CD4-positive, alpha-beta memory T cell (primary cell): ENCODE data around the gene ADAM15. TPM values are rescaled to one million over a fixed set of nuclear protein-coding genes. Genes with fewer than 3 reads are reported as not detected.

Experiments
- CTCF ChIA-PET: fragments of 350-600 bp; sonication (Branson Sonifier 250); formaldehyde crosslinking; loops from one replicate; lab custom pipeline; 2021; ENCODE audit warnings: inconsistent platforms; ENCODE audit not compliant: partially characterized antibody; lab: Charles Lee
- POLR2A ChIA-PET: fragments of 350-600 bp; sonication (Branson Sonifier 250); formaldehyde crosslinking; loops from one replicate; lab custom pipeline; 2021; ENCODE audit not compliant: partially characterized antibody; lab: Charles Lee
- DNase-seq, 5 donors: peaks; one replicate each; pipeline versions ENCODE4 v3.0.0 to v3.0.0-alpha.2; 2020 to 2022; ENCODE audit warnings: mixed read lengths in 1 of 5
- H3K27ac ChIP-seq: one replicate; pipeline ENCODE4 v1.7.0; 2013; ENCODE audit warnings: low read depth, low read length
- H3K27me3 ChIP-seq: 2 replicates; pipeline ENCODE4 v1.7.0; 2013; ENCODE audit warnings: mild to moderate bottlenecking, low read length, moderate library complexity; ENCODE audit not compliant: insufficient read depth
- H3K36me3 ChIP-seq: 2 replicates; pipeline ENCODE4 v1.7.0; 2013; ENCODE audit warnings: mild to moderate bottlenecking, low read length, moderate library complexity; ENCODE audit not compliant: insufficient read depth
- H3K4me1 ChIP-seq: 2 replicates; pipeline ENCODE4 v1.7.0; 2013; ENCODE audit warnings: mild to moderate bottlenecking, low read length, moderate library complexity; ENCODE audit not compliant: insufficient read depth
- H3K4me3 ChIP-seq, 2 donors: one replicate each; pipeline ENCODE4 v1.7.0; 2013; ENCODE audit warnings: low read length in 2 of 2, mild to moderate bottlenecking in 1 of 2
- H3K9me3 ChIP-seq, 2 donors: one replicate each; pipeline ENCODE4 v1.7.0; 2013; ENCODE audit warnings: low read length in 2 of 2, control low read depth in 1 of 2; ENCODE audit not compliant: control insufficient read depth in 1 of 2
- H3K27ac Mint-ChIP-seq, 7 donors: one replicate each; pipeline ENCODE4 v1.8.0; 2020 to 2021; ENCODE audit warnings: mixed read lengths in 7 of 7, mild to moderate bottlenecking in 6 of 7, inconsistent platforms in 3 of 7, moderate library complexity in 3 of 7
- H3K27me3 Mint-ChIP-seq, 2 donors: one replicate each; pipeline ENCODE4 v1.8.0; 2020 to 2021; ENCODE audit warnings: mixed read lengths in 2 of 2
- H3K36me3 Mint-ChIP-seq, 2 donors: one replicate each; pipeline ENCODE4 v1.8.0; 2020 to 2021; ENCODE audit warnings: mixed read lengths in 2 of 2, inconsistent platforms in 1 of 2, mild to moderate bottlenecking in 1 of 2
- H3K4me1 Mint-ChIP-seq, 4 donors: one replicate each; pipeline ENCODE4 v1.8.0; 2020 to 2021; ENCODE audit warnings: mixed read lengths in 4 of 4, mild to moderate bottlenecking in 1 of 4
- H3K4me3 Mint-ChIP-seq, 8 donors: one replicate each; pipeline ENCODE4 v1.8.0; 2020 to 2021; ENCODE audit warnings: mixed read lengths in 8 of 8, mild to moderate bottlenecking in 7 of 8, moderate library complexity in 6 of 8, inconsistent platforms in 3 of 8
- H3K9me3 Mint-ChIP-seq, 8 donors: one replicate each; pipeline ENCODE4 v1.8.0; 2020 to 2021; ENCODE audit warnings: mixed read lengths in 8 of 8, mild to moderate bottlenecking in 5 of 8, inconsistent platforms in 3 of 8, moderate library complexity in 1 of 8
- intact Hi-C: fragments of 100-400 bp; cut with micrococcal nuclease; formaldehyde crosslinking; loops from one replicate; pipeline ENCODE4 v1.15.1; 2023
- polyA plus RNA-seq, 2 donors: library from polyadenylated mRNA; unstranded; fragments of 300-500 nt; fragmentation: Illumina TruSeq; gene quantifications; one replicate each; pipeline ENCODE4 v1.2.3, GENCODE V29; 2021
- total RNA-seq, 2 experiments: library from RNA; stranded (reverse); gene quantifications; one replicate each; pipeline ENCODE4 v1.2.3, GENCODE V29; 2021

ADAM15 gene
- total and polyA plus RNA-seq, 4 experiments from 2014 or later: 14.8 to 39.8 (median 25.9) TPM

DNA sequence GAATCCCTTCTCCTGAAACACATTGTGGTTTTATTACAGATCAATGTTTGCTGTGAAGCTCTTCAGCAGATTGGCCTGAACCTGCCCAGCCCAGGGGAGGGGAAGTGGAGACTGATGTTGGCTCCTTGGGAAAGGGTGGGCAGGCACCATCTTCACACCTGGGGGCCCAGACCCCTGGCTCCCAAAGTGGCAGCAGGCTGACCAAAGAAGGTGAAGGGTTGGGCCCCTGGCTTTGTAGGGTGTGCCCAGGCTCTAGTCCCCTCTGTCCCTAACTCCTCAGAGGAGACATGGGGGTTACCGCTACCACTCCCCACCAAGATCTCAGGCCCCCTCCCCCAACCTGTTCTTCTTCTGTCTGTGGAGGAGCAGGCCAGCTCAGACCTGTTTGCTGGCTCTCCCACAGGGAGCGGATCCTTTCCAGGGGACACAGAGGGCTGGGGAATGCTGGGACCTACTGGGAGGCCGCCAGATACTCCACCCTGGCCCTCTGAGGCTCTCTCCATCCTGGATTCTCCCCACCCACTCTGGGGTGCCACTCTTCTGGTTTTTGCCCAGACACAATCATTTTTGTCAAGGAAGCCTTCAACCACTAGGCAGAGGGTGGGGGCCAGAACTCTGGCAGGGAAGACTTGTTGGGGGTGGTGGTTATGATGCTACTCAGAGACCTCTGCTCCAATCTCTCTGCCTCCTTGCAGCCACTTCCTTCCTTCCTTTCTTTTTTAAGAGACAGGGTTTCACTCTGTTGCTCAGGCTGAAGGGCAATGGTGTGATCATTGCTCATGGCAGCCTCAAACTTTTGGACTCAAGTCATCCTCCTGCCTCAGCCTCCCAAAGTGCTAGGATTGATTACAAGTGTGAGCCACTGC, 22.5 kb downstream of the ADAM15 start:
- no peaks in the 10 kb centered on the region for H3K9me3 ChIP-seq
- H3K27me3 ChIP-seq: no peaks in the 10 kb centered on the region
- peak overlapping the region in 3 of 7 donors; percentile 48 to 52 (median 50) for H3K27ac Mint-ChIP-seq
- H3K4me3 ChIP-seq: no peak overlapping the region
- H3K36me3 Mint-ChIP-seq: peaks cover 4 to 5% of the 10 kb centered on the region in 2 donors
- peaks cover 14 to 61% (median 33%) of the 10 kb centered on the region in 4 donors for H3K4me1 Mint-ChIP-seq
- ChIA-PET CTCF (interaction anchor here (2.6 to 4.2 kb wide), 2 partner anchors 12 to 29 kb away, joined by 10 to 26 read pairs; no protein-coding TSS in a partner anchor), POLR2A (interaction anchor here (1.3 to 3.9 kb wide), 3 partner anchors 9 to 12 kb away, joined by 3 to 19 read pairs (median 12); partner anchors contain the start of gene EFNA4)
- intact Hi-C loops: no loop called here
- no peaks in the 10 kb centered on the region for H3K27me3 Mint-ChIP-seq
- peak overlapping the region in 2 of 8 donors; percentile 20 to 54 for H3K4me3 Mint-ChIP-seq
- peak in 1 of 5 donors; percentile 26 for DNase-seq
- H3K36me3 ChIP-seq: no peaks in the 10 kb centered on the region
- H3K9me3 Mint-ChIP-seq: no peaks in the 10 kb centered on the region
- H3K27ac ChIP-seq: no peak overlapping the region
- H3K4me1 ChIP-seq: peaks cover 36% of the 10 kb centered on the region

DNA sequence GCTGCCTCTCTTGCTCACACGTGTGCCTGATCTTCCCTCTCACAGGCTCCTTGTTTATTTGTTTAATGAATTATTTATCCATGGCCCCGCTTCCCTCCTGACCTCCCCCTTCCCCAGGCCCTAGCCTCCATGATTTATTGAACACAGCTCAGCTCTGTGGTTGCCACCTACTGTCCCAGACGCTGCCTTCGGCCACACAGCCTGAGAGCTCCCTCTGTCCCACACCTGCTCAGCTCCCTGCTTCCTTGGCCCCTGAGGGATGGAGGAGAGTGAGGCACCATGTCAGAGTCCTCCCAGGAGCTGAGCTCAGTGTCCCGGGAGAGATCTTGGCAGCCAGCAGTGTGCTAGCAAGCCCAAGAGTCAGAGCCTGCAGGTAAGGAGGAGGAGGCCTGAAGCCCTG, 24.4 kb downstream of the ADAM15 start:
- H3K36me3 Mint-ChIP-seq: no peaks in the 10 kb centered on the region
- peaks cover 22 to 64% (median 40%) of the 10 kb centered on the region in 4 donors for H3K4me1 Mint-ChIP-seq
- Histone ChIP-seq H3K27ac (no peak overlapping the region), H3K4me3 (no peak overlapping the region), H3K36me3 (no peaks in the 10 kb centered on the region), H3K27me3 (no peaks in the 10 kb centered on the region), H3K4me1 (peaks cover 45% of the 10 kb centered on the region), H3K9me3 (no peaks in the 10 kb centered on the region)
- peaks cover 0 to 5% of the 10 kb centered on the region in 2 donors for H3K27me3 Mint-ChIP-seq
- H3K9me3 Mint-ChIP-seq: no peaks in the 10 kb centered on the region
- H3K4me3 Mint-ChIP-seq: no peak overlapping the region
- intact Hi-C loops: no loop called here
- H3K27ac Mint-ChIP-seq: peak overlapping the region in 1 of 7 donors; percentile 71
- POLR2A ChIA-PET: interaction anchor here (0.7 kb wide), 1 partner anchor 11 kb away, joined by 4 read pairs; no protein-coding TSS in a partner anchor
- CTCF ChIA-PET: interaction anchor here (1.0 to 4.2 kb wide), 7 partner anchors 10 to 93 kb away, joined by 3 to 26 read pairs (median 5); no protein-coding TSS in a partner anchor
- no peak for DNase-seq

DNA sequence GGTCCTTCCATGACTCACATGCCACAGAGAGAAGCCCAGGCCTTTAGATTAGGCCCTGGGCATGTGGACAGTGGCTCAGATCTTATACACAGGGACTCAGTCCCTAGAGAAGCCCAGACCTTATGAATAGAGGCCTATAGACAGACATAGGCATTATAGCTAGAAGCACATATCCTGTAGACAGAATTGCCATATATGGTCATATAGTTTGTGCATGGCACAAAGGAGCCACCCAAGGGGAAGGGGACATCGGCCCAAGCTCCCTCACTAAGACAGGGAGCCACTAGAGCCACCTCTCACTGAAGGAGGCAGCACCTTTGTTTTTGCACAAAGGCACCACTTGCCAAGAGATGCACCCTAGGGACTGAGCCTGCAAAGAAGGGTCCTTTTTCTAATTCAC, 25.3 kb downstream of the ADAM15 start:
- no peaks in the 10 kb centered on the region for H3K9me3 Mint-ChIP-seq
- Histone ChIP-seq H3K4me1 (peaks cover 46% of the 10 kb centered on the region), H3K27ac (no peak overlapping the region), H3K4me3 (no peak overlapping the region), H3K27me3 (peaks cover 4% of the 10 kb centered on the region), H3K36me3 (no peaks in the 10 kb centered on the region), H3K9me3 (no peaks in the 10 kb centered on the region)
- H3K27me3 Mint-ChIP-seq: peaks cover 3 to 10% of the 10 kb centered on the region in 2 donors
- H3K27ac Mint-ChIP-seq: peak overlapping the region in 2 of 7 donors; percentile 2 to 76
- H3K4me1 Mint-ChIP-seq: peaks cover 25 to 64% (median 42%) of the 10 kb centered on the region in 4 donors
- intact Hi-C loops: no loop called here
- ChIA-PET POLR2A (interaction anchor here (1.5 kb wide), 1 partner anchor 12 kb away, joined by 3 read pairs; the partner anchor contains the start of gene EFNA4), CTCF (interaction anchor here (1.0 to 4.2 kb wide), 5 partner anchors 9 to 92 kb away, joined by 3 to 26 read pairs (median 5); no protein-coding TSS in a partner anchor)
- no peak for DNase-seq
- H3K4me3 Mint-ChIP-seq: peak overlapping the region in 1 of 8 donors; percentile 52
- no peaks in the 10 kb centered on the region for H3K36me3 Mint-ChIP-seq

DNA sequence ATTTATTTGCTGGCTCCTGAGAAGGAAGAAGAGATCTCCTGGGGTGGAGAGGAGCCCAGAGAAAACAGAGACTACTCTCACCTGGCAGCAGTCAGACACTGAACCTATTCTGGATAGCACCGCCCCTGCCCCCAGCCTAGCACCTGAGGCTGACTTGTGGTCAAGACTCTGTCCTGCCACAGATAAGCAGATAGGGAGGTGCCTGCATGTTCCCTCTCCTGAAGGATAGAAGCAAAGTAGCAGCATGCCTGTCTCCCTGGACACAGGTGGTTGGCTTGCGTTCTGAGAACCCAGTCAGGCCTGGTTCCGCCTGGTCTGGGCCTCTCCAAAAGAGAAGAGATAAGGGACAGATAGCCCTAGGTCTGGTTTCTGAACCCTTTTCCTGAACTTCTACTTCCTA, 26.2 kb downstream of the ADAM15 start:
- peaks cover 27 to 63% (median 42%) of the 10 kb centered on the region in 4 donors for H3K4me1 Mint-ChIP-seq
- peaks cover 49% of the 10 kb centered on the region for H3K4me1 ChIP-seq
- intact Hi-C loops: no loop called here
- peak overlapping the region in 4 of 7 donors; percentile 4 to 76 (median 18) for H3K27ac Mint-ChIP-seq
- H3K27me3 Mint-ChIP-seq: peaks cover 7 to 16% of the 10 kb centered on the region in 2 donors
- H3K27me3 ChIP-seq: peaks cover 12% of the 10 kb centered on the region
- H3K4me3 ChIP-seq: no peak overlapping the region
- no peaks in the 10 kb centered on the region for H3K9me3 Mint-ChIP-seq
- ChIA-PET CTCF (interaction anchor here (1.5 to 2.4 kb wide), 2 partner anchors 14 to 15 kb away, joined by 5 to 10 read pairs; partner anchors contain the start of gene EFNA4), POLR2A (interaction anchor here (1.5 kb wide), 1 partner anchor 13 kb away, joined by 3 read pairs; the partner anchor contains the start of gene EFNA4)
- no peaks in the 10 kb centered on the region for H3K9me3 ChIP-seq
- peak overlapping the region in 4 of 8 donors; percentile 18 to 52 (median 34) for H3K4me3 Mint-ChIP-seq
- no peak overlapping the region for H3K27ac ChIP-seq
- H3K36me3 ChIP-seq: no peaks in the 10 kb centered on the region
- H3K36me3 Mint-ChIP-seq: no peaks in the 10 kb centered on the region
- no peak for DNase-seq

DNA sequence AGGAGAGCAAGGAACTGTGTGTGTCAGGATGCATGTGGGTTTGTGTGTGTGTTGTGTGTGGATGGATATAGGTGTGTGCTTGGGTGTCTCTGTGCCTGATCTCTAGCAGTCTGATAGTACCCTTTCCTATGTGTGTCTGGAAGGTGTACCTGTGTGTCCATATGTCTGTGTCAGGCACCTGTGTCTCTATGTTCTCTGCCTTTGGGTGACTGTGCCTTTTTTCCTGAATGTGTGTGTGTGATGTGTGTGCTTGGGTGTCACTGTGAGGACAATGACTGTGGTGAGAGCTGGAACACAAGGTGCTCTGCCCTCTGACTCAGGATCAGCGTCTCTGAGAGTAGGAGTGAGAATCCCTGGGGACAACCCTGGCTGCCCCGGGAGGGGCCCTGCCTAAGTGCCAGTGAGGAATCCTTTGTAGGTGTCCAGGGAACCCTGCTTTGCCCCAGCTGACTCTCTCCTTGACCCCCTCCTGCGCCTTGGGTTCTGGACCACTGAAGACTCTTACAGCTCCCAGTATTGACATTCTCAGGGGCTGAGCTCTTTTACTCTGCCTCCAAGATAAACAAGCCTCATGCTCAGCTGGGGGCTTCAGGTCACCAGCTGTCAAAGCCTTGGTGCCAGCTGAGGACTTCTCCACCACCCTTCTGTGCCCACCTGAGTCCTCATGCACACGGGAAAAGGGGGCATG, 26.8 kb downstream of the ADAM15 start:
- intact Hi-C loops: no loop called here
- H3K9me3 Mint-ChIP-seq: no peaks in the 10 kb centered on the region
- peaks cover 55% of the 10 kb centered on the region for H3K4me1 ChIP-seq

DNA sequence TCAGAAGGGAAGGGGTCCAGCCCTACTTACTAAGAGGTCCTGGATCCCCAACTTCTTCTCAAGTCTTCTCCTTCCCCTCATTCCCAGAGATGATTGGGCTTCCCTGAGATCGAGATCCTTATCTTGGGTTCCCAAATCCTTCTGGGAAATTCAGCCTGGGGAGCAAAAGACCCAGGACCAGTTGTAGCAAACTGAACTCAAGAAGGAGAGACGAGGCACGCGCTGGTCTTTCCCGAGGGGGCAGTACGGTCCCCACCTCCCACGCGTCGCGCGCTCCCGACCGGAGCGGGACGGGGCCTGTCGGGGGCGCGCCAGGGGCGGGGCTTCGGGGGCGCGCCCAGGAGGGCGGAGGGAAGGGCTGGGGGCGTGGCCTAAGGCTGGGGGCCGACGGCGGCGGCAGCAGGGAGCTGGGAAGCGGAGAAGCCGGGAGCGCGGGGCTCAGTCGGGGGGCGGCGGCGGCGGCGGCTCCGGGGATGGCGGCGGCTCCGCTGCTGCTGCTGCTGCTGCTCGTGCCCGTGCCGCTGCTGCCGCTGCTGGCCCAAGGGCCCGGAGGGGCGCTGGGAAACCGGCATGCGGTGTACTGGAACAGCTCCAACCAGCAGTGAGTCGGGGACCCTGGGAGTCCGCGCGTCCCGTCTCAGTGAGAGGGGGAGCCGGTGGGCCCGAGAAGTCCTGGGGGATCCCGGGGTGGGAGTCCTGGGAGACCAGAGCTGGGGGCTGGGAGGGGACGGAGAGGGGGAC, 27.5 kb downstream of the ADAM15 start, which contains the start of gene EFNA3:
TSS of gene EFNA3 (plus strand) at position 369 of the 741 bp plus-strand sequence. CDS start at position 474, 105 bp downstream.
- H3K27ac ChIP-seq: no peak within 1 kb of the TSS
- peak in 4 of 5 donors; percentile 52 to 64 (median 53) for DNase-seq
- Mint-ChIP-seq H3K4me3 (peak within 1 kb of the TSS; percentile 82 to 93 (median 86)), H3K9me3 (no peaks in the 10 kb centered on the region), H3K36me3 (no peaks in the 10 kb centered on the region), H3K27ac (peak within 1 kb of the TSS; percentile 59 to 84 (median 71)), H3K4me1 (peaks cover 24 to 61% (median 40%) of the 10 kb centered on the region in 4 donors), H3K27me3 (peaks cover 9 to 23% of the 10 kb centered on the region in 2 donors)
- intact Hi-C loops: no loop called here
- H3K27me3 ChIP-seq: peaks cover 25% of the 10 kb centered on the region
- POLR2A ChIA-PET: interaction anchor here (0.5 to 2.9 kb wide), 8 partner anchors 8 to 1418 kb away, joined by 3 to 16 read pairs (median 4); partner anchors contain the start of genes ADAM15 and EFNA4
- H3K9me3 ChIP-seq: no peaks in the 10 kb centered on the region
- CTCF ChIA-PET: interaction anchor here (0.6 to 2.4 kb wide), 7 partner anchors 16 to 173 kb away, joined by 3 to 10 read pairs (median 3); partner anchors contain the start of gene EFNA4
- no peaks in the 10 kb centered on the region for H3K36me3 ChIP-seq
- H3K4me1 ChIP-seq: peaks cover 55% of the 10 kb centered on the region
- H3K4me3 ChIP-seq: peak within 1 kb of the TSS; percentile 41 to 42

More for the DNA sequence above, 26.8 kb downstream of the ADAM15 start:
- H3K9me3 ChIP-seq: no peaks in the 10 kb centered on the region
- Mint-ChIP-seq H3K4me1 (peaks cover 27 to 65% (median 44%) of the 10 kb centered on the region in 4 donors), H3K4me3 (peak overlapping the region; percentile 26 to 88 (median 55)), H3K27me3 (peaks cover 7 to 21% of the 10 kb centered on the region in 2 donors), H3K36me3 (no peaks in the 10 kb centered on the region), H3K27ac (peak overlapping the region in 4 of 7 donors; percentile 2 to 70 (median 32))
- DNase-seq: no peak
- ChIA-PET POLR2A (interaction anchor here (0.5 to 1.9 kb wide), 6 partner anchors 14 to 1418 kb away, joined by 3 to 10 read pairs (median 3); partner anchors contain the start of genes ADAM15 and EFNA4), CTCF (interaction anchor here (0.6 to 2.4 kb wide), 5 partner anchors 13 to 173 kb away, joined by 3 to 10 read pairs (median 3); partner anchors contain the start of gene EFNA4)
- peaks cover 18% of the 10 kb centered on the region for H3K27me3 ChIP-seq
- no peak overlapping the region for H3K27ac ChIP-seq
- H3K4me3 ChIP-seq: no peak overlapping the region
- H3K36me3 ChIP-seq: no peaks in the 10 kb centered on the region
